ENCODE data around the gene FRMD4A.

FRMD4A gene

DNA sequence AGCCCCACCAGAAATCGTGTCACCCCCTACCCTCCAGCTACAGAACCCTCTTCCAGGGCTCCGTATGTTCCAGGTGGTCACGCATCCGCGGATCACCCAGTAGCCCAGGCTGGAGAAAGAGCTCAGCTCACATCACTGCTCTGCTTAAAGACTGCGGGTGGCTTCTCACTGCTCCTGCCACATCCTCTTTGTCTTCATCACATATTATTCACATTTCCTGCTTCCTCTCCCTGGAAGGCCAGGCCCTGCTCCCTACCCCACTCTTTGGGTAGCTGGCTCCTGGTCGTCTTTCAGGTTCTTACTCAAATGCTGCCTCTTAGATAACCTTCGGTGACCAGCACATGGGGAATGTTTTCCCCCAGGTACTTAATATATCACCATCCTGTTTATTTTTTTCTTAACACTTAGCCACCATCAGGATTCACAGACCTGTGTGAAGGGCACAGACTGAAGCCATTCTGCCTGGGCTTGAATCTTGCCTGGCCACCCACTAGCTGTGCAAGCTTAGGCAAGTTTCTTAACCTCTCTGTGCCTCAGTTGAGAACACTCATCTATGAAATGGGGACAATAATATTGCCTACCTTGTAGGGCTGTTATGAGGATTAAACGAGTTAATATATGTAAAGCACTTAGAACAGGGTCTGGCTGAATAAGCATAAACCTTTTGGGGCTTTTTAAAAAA, 436.2 kb downstream of the FRMD4A start:
- TF ChIP-seq, protein P1, sequence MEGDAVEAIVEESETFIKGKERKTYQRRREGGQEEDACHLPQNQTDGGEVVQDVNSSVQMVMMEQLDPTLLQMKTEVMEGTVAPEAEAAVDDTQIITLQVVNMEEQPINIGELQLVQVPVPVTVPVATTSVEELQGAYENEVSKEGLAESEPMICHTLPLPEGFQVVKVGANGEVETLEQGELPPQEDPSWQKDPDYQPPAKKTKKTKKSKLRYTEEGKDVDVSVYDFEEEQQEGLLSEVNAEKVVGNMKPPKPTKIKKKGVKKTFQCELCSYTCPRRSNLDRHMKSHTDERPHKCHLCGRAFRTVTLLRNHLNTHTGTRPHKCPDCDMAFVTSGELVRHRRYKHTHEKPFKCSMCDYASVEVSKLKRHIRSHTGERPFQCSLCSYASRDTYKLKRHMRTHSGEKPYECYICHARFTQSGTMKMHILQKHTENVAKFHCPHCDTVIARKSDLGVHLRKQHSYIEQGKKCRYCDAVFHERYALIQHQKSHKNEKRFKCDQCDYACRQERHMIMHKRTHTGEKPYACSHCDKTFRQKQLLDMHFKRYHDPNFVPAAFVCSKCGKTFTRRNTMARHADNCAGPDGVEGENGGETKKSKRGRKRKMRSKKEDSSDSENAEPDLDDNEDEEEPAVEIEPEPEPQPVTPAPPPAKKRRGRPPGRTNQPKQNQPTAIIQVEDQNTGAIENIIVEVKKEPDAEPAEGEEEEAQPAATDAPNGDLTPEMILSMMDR (IDR thresholded peaks at IDR 0.05; ENCODE audit: insufficient read depth, missing control alignments) = no peak
- DNase-seq (ENCODE audit: insufficient read length, low spot score) (no peak), FAIRE-seq (no peak)

DNA sequence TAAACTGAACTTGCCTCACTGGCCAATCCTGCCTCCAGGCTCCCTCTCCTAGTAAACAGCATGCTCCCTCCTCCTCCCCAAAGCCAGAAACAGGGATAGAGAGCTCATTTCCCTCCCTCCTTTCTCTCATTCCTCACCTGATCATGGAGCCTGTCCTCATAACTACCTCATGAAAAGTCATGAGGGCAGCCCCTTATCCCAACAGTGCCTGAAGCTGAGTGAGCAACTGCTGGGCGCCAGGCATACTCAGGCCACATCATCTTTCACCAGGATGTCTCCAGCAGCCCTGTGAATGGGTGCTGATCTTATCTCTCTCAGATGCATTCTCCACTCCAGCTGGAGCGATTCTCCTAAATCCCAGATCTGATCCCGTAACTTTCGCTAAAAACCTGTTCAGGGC, 436.8 kb downstream of the FRMD4A start:
- FAIRE-seq = no peak
- TF ChIP-seq, protein P1 (IDR thresholded peaks at IDR 0.05; ENCODE audit: insufficient read depth, missing control alignments) = no peak
- DNase-seq (ENCODE audit: insufficient read length, low spot score) = no peak

DNA sequence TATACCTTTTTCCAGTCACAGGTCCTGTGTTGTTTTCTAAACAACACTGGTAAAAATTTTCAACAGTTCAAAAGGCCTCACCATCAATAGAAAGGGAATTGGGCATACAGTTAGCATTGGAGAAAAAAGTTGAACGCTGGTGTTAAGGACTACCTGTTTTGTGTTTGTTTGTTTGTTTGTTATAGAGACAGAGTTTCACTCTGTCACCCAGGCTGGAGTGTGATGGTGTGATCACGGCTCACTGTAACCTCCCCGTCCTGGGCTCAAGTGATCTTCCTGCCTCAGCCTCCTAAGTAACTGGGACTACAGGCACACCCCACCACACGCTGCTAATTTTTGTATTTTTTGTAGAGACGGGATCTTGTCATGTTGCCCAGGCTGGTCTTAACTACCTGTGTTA, 437.9 kb downstream of the FRMD4A start:
- TF ChIP-seq, protein P1 (IDR thresholded peaks at IDR 0.05; ENCODE audit: insufficient read depth, missing control alignments) = no peak
- DNase-seq (ENCODE audit: insufficient read length, low spot score) (no peak), FAIRE-seq (no peak)

DNA sequence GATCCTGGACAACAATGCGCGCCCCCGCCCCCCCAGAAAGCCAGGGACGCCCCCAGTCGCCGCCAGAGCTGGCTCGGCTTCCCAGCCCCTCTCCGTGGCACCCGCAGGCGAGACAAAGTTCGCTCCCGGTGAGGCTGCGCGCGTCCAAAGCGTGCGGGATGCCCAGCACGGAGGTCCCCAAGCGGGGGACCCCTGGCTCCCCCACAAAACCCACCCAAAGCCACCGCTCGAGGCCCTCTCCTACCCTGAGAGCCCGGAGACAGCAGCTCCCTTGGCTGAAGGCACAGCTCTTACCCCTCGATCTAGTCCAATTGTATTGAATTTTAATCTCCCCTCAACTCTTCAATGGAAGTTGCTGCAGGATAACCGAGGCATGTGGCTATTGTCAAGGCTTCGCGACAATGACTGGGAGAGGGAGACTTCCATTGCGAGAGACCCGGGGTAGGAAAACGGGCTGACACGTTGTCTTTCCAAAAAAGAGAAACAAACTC, 438.7 kb downstream of the FRMD4A start:
- FAIRE-seq = no peak
- no peak for DNase-seq (ENCODE audit: insufficient read length, low spot score)
- TF ChIP-seq, protein P1 (IDR thresholded peaks at IDR 0.05; ENCODE audit: insufficient read depth, missing control alignments) = no peak

DNA sequence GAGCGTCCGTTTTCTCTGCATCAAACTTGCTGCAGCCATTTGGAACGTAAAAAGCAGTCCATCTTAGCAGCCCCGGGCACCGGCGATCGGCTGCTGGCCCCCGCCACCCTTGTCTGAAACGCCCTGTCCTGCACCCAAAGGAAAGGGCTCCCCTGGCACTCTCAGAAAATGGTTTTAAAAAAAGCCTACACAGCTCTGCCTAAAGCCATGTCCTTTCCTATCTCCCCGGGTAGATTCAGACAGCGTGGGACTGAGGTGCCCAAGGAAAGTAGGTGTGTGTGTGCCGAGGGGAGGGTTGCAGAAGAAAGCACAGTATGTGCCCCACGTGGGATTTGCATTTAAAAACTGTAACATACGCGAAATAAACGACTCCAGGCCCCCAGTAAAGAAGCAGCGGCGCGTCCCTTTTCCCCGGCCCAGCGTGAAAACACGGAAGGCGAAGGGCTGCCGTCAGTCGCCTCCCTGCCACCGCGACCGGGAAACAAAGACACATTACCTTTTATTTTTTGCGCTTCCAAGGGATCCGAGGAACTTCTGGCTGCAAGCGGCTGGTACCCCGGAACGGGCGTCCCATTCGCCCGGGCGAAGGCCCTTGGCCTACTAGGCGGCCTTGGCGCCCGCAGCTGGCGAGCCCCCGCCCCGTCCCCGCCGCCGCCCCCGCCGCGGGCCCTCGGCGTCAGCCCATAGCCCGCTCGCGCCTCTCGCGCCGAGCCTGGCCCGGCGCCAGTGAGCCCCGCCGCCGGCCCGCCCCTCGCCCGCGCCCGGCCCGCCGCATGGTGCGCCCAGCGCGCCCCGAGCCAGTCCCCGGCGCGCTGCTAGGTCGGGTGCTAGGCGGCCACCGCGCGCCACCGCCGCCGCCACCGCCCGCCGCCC, 439.4 kb downstream of the FRMD4A start:
- DNase-seq (ENCODE audit: insufficient read length, low spot score) (peak; percentile 40), FAIRE-seq (no peak)
- TF ChIP-seq, protein P1 (IDR thresholded peaks at IDR 0.05; ENCODE audit: insufficient read depth, missing control alignments) = no peak

DNA sequence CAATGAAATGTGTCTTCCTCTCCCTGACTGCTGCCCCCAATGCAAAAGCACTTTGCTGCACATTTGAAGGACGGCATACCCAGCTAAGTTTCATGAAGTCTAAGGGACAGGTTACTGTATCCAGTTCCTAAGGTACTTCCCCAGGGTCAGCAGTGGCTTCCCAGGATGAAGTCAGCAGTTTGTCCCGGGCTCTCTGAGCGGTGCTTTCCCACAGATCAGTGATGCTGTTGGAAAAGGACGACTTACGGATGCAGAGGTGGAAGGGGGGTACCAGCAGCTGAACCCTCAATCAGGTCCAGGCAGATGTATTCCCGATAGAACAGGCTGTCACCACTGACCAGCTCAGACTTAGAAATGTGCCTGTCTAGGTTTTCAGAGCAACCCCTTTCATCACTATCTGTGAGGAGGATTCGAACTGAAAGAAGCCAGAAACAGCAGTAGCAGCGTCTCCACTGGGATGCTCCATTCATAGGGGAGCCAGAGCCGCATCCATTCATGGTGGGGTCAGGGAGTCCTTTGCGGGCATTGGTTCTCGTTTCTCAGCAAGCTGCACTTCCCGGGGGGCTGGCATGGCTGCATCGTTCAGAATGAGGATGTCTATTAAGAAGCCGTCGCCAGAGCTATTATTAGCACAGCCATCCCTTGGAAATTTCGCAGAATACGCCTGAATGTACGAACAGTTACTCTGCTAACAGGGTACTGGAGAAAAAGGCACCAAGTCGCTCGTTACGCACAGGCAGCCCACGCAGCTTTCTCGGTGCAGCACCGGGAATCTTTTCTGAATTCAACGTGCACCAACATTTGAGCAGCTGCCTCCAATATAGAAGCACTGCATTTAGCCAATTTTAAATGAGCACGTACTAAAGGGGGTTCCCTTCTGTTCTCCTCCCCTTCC, 440.2 kb downstream of the FRMD4A start:
- TF ChIP-seq, protein P1 (IDR thresholded peaks at IDR 0.05; ENCODE audit: insufficient read depth, missing control alignments) = no peak
- DNase-seq (ENCODE audit: insufficient read length, low spot score) = no peak
- FAIRE-seq = no peak

Data from D721Med (cell line).